ENCODE results near the gene EDEM1. TPM values are rescaled to one million over a fixed set of nuclear protein-coding genes. Genes with fewer than 3 reads are reported as not detected.

The EDEM1 gene
- total and polyA plus RNA-seq, 10 of the 15 experiments (the other 5 are each of a cell fraction or from before 2014, with no cell fraction given), result 18.9 to 138 (median 57.5) TPM

GRCh38 chr3:5187920-5188418, 462 bp downstream of the EDEM1 start (continued):
- no peak for TF ChIP-seq FOXM1 (IDR thresholded peaks at IDR 0.05; ENCODE audit: low read depth, low read length)
- no peak for TF ChIP-seq PML (IDR thresholded peaks at IDR 0.05; ENCODE audit: low read length)
- no peak for TF ChIP-seq ATF2 (IDR thresholded peaks at IDR 0.05; ENCODE audit: low read length)
- no peak for TF ChIP-seq E4F1 (IDR thresholded peaks at IDR 0.05; ENCODE audit: borderline replicate concordance, partially characterized antibody)
- no peak for TF ChIP-seq NR2C2 (IDR thresholded peaks at IDR 0.05; ENCODE audit: borderline replicate concordance, control insufficient read depth, insufficient read length, low read depth)
- no peak for TF ChIP-seq BCL3 (IDR thresholded peaks at IDR 0.05; ENCODE audit: borderline replicate concordance, insufficient read depth, low read depth, low read length, poor library complexity, severe bottlenecking)
- TF ChIP-seq RFX5 (IDR thresholded peaks at IDR 0.05; ENCODE audit: low read depth, low read length), result no peak
- no peak for TF ChIP-seq SMC3 (IDR thresholded peaks at IDR 0.05; ENCODE audit: borderline replicate concordance, low read length)
- TF ChIP-seq TCF3 (IDR thresholded peaks at IDR 0.05; ENCODE audit: borderline replicate concordance, insufficient read depth, low read depth, low read length), result 0 out of 2 replicates have a peak, but pooled peaks have one; percentile 15
- no peak for TF ChIP-seq IRF5 (IDR thresholded peaks at IDR 0.05; ENCODE audit: borderline replicate concordance)
- TF ChIP-seq BRCA1 (IDR thresholded peaks at IDR 0.05; ENCODE audit: low read depth, low read length), result no peak
- no peak for TF ChIP-seq BCL11A (IDR thresholded peaks at IDR 0.05; ENCODE audit: low read depth, low read length)
- 0 out of 2 replicates have a peak, but pooled peaks have one; percentile 33 for TF ChIP-seq CHD2 (IDR thresholded peaks at IDR 0.05; ENCODE audit: borderline replicate concordance, low read depth, low read length)
- TF ChIP-seq JUNB (IDR thresholded peaks at IDR 0.05), result no peak
- no peak for TF ChIP-seq ZBED1 (IDR thresholded peaks at IDR 0.05; ENCODE audit: borderline replicate concordance)
- TF ChIP-seq CHD1 (IDR thresholded peaks at IDR 0.05; ENCODE audit: low read depth, low read length), result no peak
- no peak for TF ChIP-seq SMAD1 (IDR thresholded peaks at IDR 0.05; ENCODE audit: low read depth, partially characterized antibody)
- TF ChIP-seq CUX1 (IDR thresholded peaks at IDR 0.05; ENCODE audit: insufficient replicate concordance, low read depth, low read length), result no peak

Data from GM12878 (cell line).